Measurements from ENCODE around the gene CCDC33. TPM values are rescaled to one million over a fixed set of nuclear protein-coding genes. Genes with fewer than 3 reads are reported as not detected.

Gene CCDC33
- total and polyA plus RNA-seq, 2 donors (not counting 1 experiment from before 2014, with no cell fraction given) = not detected

- TF ChIP-seq CTCF (IDR thresholded peaks at IDR 0.05) (no peak), EZH2 (IDR thresholded peaks at IDR 0.05; ENCODE audit: borderline replicate concordance, insufficient read depth, low read depth, low read length, poor library complexity, severe bottlenecking) (no peak)
- no peaks in the 10 kb centered on the region for H4K20me1 ChIP-seq (ENCODE audit: control insufficient read depth, insufficient read depth, low read length, poor library complexity, severe bottlenecking)
- H3K9me3 ChIP-seq (ENCODE audit: control extremely low read depth in 1 of 3, control insufficient read depth in 2 of 3, insufficient read depth in 1 of 3, low read length in 2 of 3) = no peaks in the 10 kb centered on the region
- Mint-ChIP-seq H3K27ac (peak overlapping the region; percentile 98), H3K9me3 (ENCODE audit: insufficient read depth) (no peaks in the 10 kb centered on the region), H3K27me3 (no peaks in the 10 kb centered on the region), H3K4me3 (peak overlapping the region; percentile 82), H3K4me1 (peaks cover 67% of the 10 kb centered on the region)
- H3K27me3 ChIP-seq (replicated peaks in 1 of 4; ENCODE audit: control extremely low read depth in 1 of 4, control insufficient read depth in 3 of 4, insufficient read depth in 4 of 4, low read length in 3 of 4) = no peaks in the 10 kb centered on the region
- peak overlapping the region; percentile 76 for H3K4me2 ChIP-seq (replicated peaks; ENCODE audit: low read depth, low read length, poor library complexity, severe bottlenecking)
- ATAC-seq (ENCODE audit: low read depth) = peak; percentile 51
- H3K27ac ChIP-seq (ENCODE audit: low read length in 2 of 2) = peak overlapping the region; percentile 87 to 97
- DNase-seq = peak; percentile 93
- H3K79me2 ChIP-seq (ENCODE audit: control insufficient read depth, insufficient read depth, low read length) = peaks cover 19% of the 10 kb centered on the region
- H3K36me3 ChIP-seq (replicated peaks in 1 of 2; ENCODE audit: control extremely low read depth in 1 of 2, control insufficient read depth in 1 of 2, extremely low read depth in 1 of 2, insufficient read depth in 2 of 2, low read length in 1 of 2) = no peaks in the 10 kb centered on the region
- H3K4me1 ChIP-seq (ENCODE audit: control insufficient read depth in 2 of 2, insufficient read depth in 2 of 2, low read length in 2 of 2) = peaks cover 59 to 71% of the 10 kb centered on the region in 2 donors
- H3K9ac ChIP-seq (ENCODE audit: low read length) = peak overlapping the region; percentile 48
- peak overlapping the region in 1 of 5 experiments; percentile 55 for H3K4me3 ChIP-seq (ENCODE audit: control extremely low read depth in 1 of 5, extremely low read depth in 1 of 5, insufficient read depth in 1 of 5, low read depth in 2 of 5, low read length in 4 of 5)
- no peak overlapping the region for H2AFZ ChIP-seq (ENCODE audit: insufficient read depth, low read depth, low read length, poor library complexity, severe bottlenecking)
- CTCF ChIA-PET = interaction anchor here (0.8 to 23.1 kb wide), 15 partner anchors 8 to 404 kb away, joined by 3 to 855 read pairs (median 8); partner anchors contain the start of genes SEMA7A and UBL7
- POLR2A ChIA-PET = interaction anchor here (0.6 to 4.2 kb wide), 10 partner anchors 12 to 554 kb away, joined by 3 to 64 read pairs (median 7); partner anchors contain the start of genes COX5A, SEMA7A and UBL7
- 15% methylated on average over 8 of the region's 8 CpGs for WGBS (ENCODE audit: insufficient coverage)
- intact Hi-C loops (cut with micrococcal nuclease) = loop anchor here (5.0 kb wide), 1 partner anchor 392 kb away; the partner anchor contains the start of genes PML and STOML1
These were observed 147.8 kb downstream of the CCDC33 start for GRCh38 chr15:74383695-74384565.
